ENCODE data around the gene CELF3. TPM values are rescaled to one million over a fixed set of nuclear protein-coding genes. Genes with fewer than 3 reads are reported as not detected.
A peak's percentile ranks its signal among the peaks of the same experiment; 100 is the strongest.

Gene CELF3
- total RNA-seq, 1 experiment from 2014 or later = 0.07 TPM

GRCh38 chr1:151762941-151763921 lies 46.6 kb upstream of the CELF3 start, which contains the start of gene MRPL9:
Gene MRPL9 (minus strand): TSS chr1:151763496. CDS start chr1:151763479, 17 bp downstream.
- no peaks in the 10 kb centered on the region for H3K9me3 ChIP-seq (ENCODE audit: low read length)
- DNase-seq (peak; percentile 89), ATAC-seq (peak; percentile 98)
- H3K4me3 ChIP-seq (ENCODE audit: low read length) = peak within 1 kb of the TSS; percentile 77
- H3K9ac ChIP-seq (ENCODE audit: low read length) = peak within 1 kb of the TSS; percentile 80
- POLR2A ChIA-PET (ENCODE audit: unreplicated experiment) = interaction anchor here (0.5 to 0.6 kb wide), 3 partner anchors 17 to 175 kb away, joined by 3 to 6 read pairs (median 3); no protein-coding TSS in a partner anchor
- TSS peak; percentile 97 for BruUV-seq (replicated peaks)
- H2AFZ ChIP-seq (ENCODE audit: low read length) = peak within 1 kb of the TSS; percentile 90
- H3K27ac ChIP-seq (ENCODE audit: low read length) = peak within 1 kb of the TSS; percentile 47
- H3F3A ChIP-seq (ENCODE audit: low read length, unreplicated experiment) = no peaks in the 10 kb centered on the region
- no peaks in the 10 kb centered on the region for H4K20me1 ChIP-seq (ENCODE audit: low read length)
- TF ChIP-seq CTCF (conservative IDR thresholded peaks at IDR 0.05; ENCODE audit: low read depth, low read length) = no peak
- peaks cover 26% of the 10 kb centered on the region for H3K79me2 ChIP-seq (ENCODE audit: low read length)
- no peaks in the 10 kb centered on the region for H3K27me3 ChIP-seq (ENCODE audit: low read length)
- H3K36me3 ChIP-seq (ENCODE audit: low read depth, low read length) = peaks cover 30% of the 10 kb centered on the region
- H3K9me2 ChIP-seq (replicated peaks; ENCODE audit: low read length) = no peaks in the 10 kb centered on the region
- CTCF ChIA-PET = interaction anchor here (0.6 to 1.5 kb wide), 7 partner anchors 28 to 239 kb away, joined by 3 to 6 read pairs (median 5); no protein-coding TSS in a partner anchor
- peak within 1 kb of the TSS; percentile 92 for H3K4me2 ChIP-seq (ENCODE audit: low read length)
- H3K4me1 ChIP-seq (ENCODE audit: insufficient read depth, low read length) = peaks cover 36% of the 10 kb centered on the region
- intact Hi-C loops (cut with micrococcal nuclease) = loop anchor here (1.0 kb wide), 1 partner anchor 27 kb away; the partner anchor contains the start of gene TDRKH

- H3K4me2 ChIP-seq (ENCODE audit: low read length) = no peak overlapping the region
- intact Hi-C loops (cut with micrococcal nuclease) = no loop called here
- H3K9me3 ChIP-seq (ENCODE audit: low read length) = no peaks in the 10 kb centered on the region
- peaks cover 26% of the 10 kb centered on the region for H3K79me2 ChIP-seq (ENCODE audit: low read length)
- H3K9me2 ChIP-seq (replicated peaks; ENCODE audit: low read length) = no peaks in the 10 kb centered on the region
- no peak for TF ChIP-seq EZH2phosphoT487 (IDR thresholded peaks at IDR 0.05; ENCODE audit: borderline replicate concordance, low read length)
- no peak for TF ChIP-seq EZH2 (IDR thresholded peaks at IDR 0.05; ENCODE audit: low read length, unreplicated experiment)
- no peak for TF ChIP-seq CTCF (conservative IDR thresholded peaks at IDR 0.05; ENCODE audit: low read depth, low read length)
- H3K27me3 ChIP-seq (ENCODE audit: low read length) = no peaks in the 10 kb centered on the region
- no peak overlapping the region for H3K27ac ChIP-seq (ENCODE audit: low read length)
- H3K36me3 ChIP-seq (ENCODE audit: low read depth, low read length) = peaks cover 33% of the 10 kb centered on the region
- no peaks in the 10 kb centered on the region for H4K20me1 ChIP-seq (ENCODE audit: low read length)
- H3F3A ChIP-seq (ENCODE audit: low read length, unreplicated experiment) = no peaks in the 10 kb centered on the region
- no peak for ATAC-seq
- no peak overlapping the region for H3K9ac ChIP-seq (ENCODE audit: low read length)
- peak; percentile 43 for DNase-seq
- ChIA-PET POLR2A (ENCODE audit: unreplicated experiment) (no interaction called here), CTCF (no interaction called here)
- H2AFZ ChIP-seq (ENCODE audit: low read length) = no peak overlapping the region
- BruUV-seq (replicated peaks) = no TSS peak
- peaks cover 31% of the 10 kb centered on the region for H3K4me1 ChIP-seq (ENCODE audit: insufficient read depth, low read length)
- H3K4me3 ChIP-seq (ENCODE audit: low read length) = no peak overlapping the region
Observed at GRCh38 chr1:151760597-151761385, 44.2 kb upstream of the CELF3 start.

Data from PC-3 (cell line).